ENCODE results near the gene SIPA1L3.

- TF ChIP-seq CTCF (IDR thresholded peaks at IDR 0.05) (no peak), POLR2A (IDR thresholded peaks at IDR 0.05) (no peak)
Measured at GRCh38 chr19:37972803-37973202, 65.8 kb downstream of the SIPA1L3 start.

Measured in lower leg skin (tissue), 3 donors.